Panc1 (cell line): ENCODE data around the gene GGT5. TPM values are rescaled to one million over a fixed set of nuclear protein-coding genes. Genes with fewer than 3 reads are reported as not detected.

ENCODE experiments used
- ATAC-seq: fragments of 200-7000 bp; cut with Tn5 transposase; 2 replicates; pipeline ENCODE4 v1.9.1; 2020; ENCODE audit warnings: mild to moderate bottlenecking, moderate library complexity
- BruUV-seq: library from RNA; stranded (reverse); fragments of 400-500 nt; replicated peaks from 2 replicates; lab custom pipeline; 2021; lab: Mats Ljungman, UMichigan
- CTCF ChIA-PET: fragments of 300-600 bp; sonication (Branson Sonifier 250); formaldehyde crosslinking; loops from one replicate; lab custom pipeline; 2022; ENCODE audit warnings: antibody characterized with exemption; lab: Charles Lee
- POLR2A ChIA-PET: fragments of 300-600 bp; sonication (Branson Sonifier 250); formaldehyde crosslinking; loops from one replicate; lab custom pipeline; 2022; ENCODE audit warnings: antibody characterized with exemption; lab: Charles Lee
- DNase-seq: peaks from one replicate; pipeline ENCODE4 v3.0.0-alpha.2; 2010; ENCODE audit warnings: low read depth, low spot score
- H3K27ac ChIP-seq: 2 replicates; pipeline ENCODE4 v1.5.1; 2011; ENCODE audit warnings: mild to moderate bottlenecking, low read length, inconsistent platforms
- H3K27me3 ChIP-seq: fragments of 200-500 bp; sonication (Bioruptor generic); 2 replicates; pipeline ENCODE4 v1.6.0; 2014; ENCODE audit warnings: low read length, inconsistent platforms; ENCODE audit not compliant: control insufficient read depth, insufficient read depth
- H3K36me3 ChIP-seq: fragments of 200-500 bp; sonication (Bioruptor generic); 2 replicates; pipeline ENCODE4 v1.5.1; 2014; ENCODE audit warnings: inconsistent platforms, mild to moderate bottlenecking, low read length, moderate library complexity; ENCODE audit not compliant: control insufficient read depth, insufficient read depth
- H3K4me1 ChIP-seq: 2 replicates; pipeline ENCODE4 v1.5.1; 2011; ENCODE audit warnings: inconsistent platforms, mild to moderate bottlenecking, low read length, moderate library complexity; ENCODE audit not compliant: control insufficient read depth, insufficient read depth
- H3K4me3 ChIP-seq, 2 experiments: 2 replicates each; pipeline ENCODE4 v1.5.1; 2011 to 2012; ENCODE audit warnings: low read depth in 2 of 2, low read length in 2 of 2, mild to moderate bottlenecking in 2 of 2, inconsistent platforms in 1 of 2, moderate library complexity in 1 of 2
- H3K9me3 ChIP-seq: fragments of 200-500 bp; sonication (Bioruptor generic); 2 replicates; pipeline ENCODE4 v1.5.1; 2014; ENCODE audit warnings: low read depth, mild to moderate bottlenecking, inconsistent platforms, low read length, moderate library complexity; ENCODE audit not compliant: control insufficient read depth, insufficient read depth
- CTCF ChIP-seq: fragments of 450-650 bp; IDR thresholded peaks from 2 replicates; pipeline ENCODE4 v1.5.1; 2017; ENCODE audit warnings: mild to moderate bottlenecking
- POLR2AphosphoS5 ChIP-seq: IDR thresholded peaks from 2 replicates; pipeline ENCODE4 v1.6.1; 2012; ENCODE audit warnings: mild to moderate bottlenecking, low read depth, low read length, moderate library complexity
- REST ChIP-seq, 2 experiments: IDR thresholded peaks; 2 replicates each; pipeline ENCODE4 v1.6.1; 2011 to 2012; ENCODE audit warnings: low read depth in 2 of 2, control low read depth in 1 of 2, low read length in 1 of 2, mild to moderate bottlenecking in 1 of 2, moderate library complexity in 1 of 2; ENCODE audit not compliant: insufficient read depth in 1 of 2
- SIN3A ChIP-seq: IDR thresholded peaks from 2 replicates; pipeline ENCODE4 v1.6.1; 2012; ENCODE audit warnings: low read depth, mild to moderate bottlenecking, low read length, moderate library complexity, borderline replicate concordance; ENCODE audit not compliant: insufficient read depth
- TCF7L2 ChIP-seq: IDR thresholded peaks from 2 replicates; pipeline ENCODE4 v1.6.1; 2011; ENCODE audit warnings: mild to moderate bottlenecking, low read depth, low read length, inconsistent platforms
- in situ Hi-C: cut with HindIII; loops from 2 replicates; pipeline ENCODE4 v1.10.0; 2016; ENCODE audit warnings: low sequenced_read_pairs, low pct_unique_long_range_greater_than_20kb
- intact Hi-C: fragments of 100-400 bp; cut with micrococcal nuclease; formaldehyde crosslinking; loops from one replicate; pipeline ENCODE4 v1.10.0; 2022; ENCODE audit not compliant: unreplicated experiment
- total RNA-seq: library from RNA; stranded (reverse); gene quantifications from one replicate; pipeline ENCODE4 v1.2.1, GENCODE V29; 2021; ENCODE audit not compliant: unreplicated experiment

GGT5 gene
- total RNA-seq, 1 experiment from 2014 or later: 3.6 TPM

GRCh38 chr22:24225044-24225601 lies 19.8 kb downstream of the GGT5 start:
- Histone ChIP-seq H3K4me1 (no peaks in the 10 kb centered on the region), H3K4me3 (no peak overlapping the region), H3K9me3 (peaks cover 3% of the 10 kb centered on the region; the same call in 1 of the 2 replicates), H3K36me3 (no peaks in the 10 kb centered on the region), H3K27me3 (no peaks in the 10 kb centered on the region), H3K27ac (no peak overlapping the region)
- ATAC-seq (no peak), DNase-seq (no peak)
- intact Hi-C loops: no loop called here
- CTCF ChIA-PET: no interaction called here
- TF ChIP-seq TCF7L2 (no peak), REST (IDR thresholded peaks at IDR 0.05; ENCODE audit: insufficient read depth in 1 of 2, low read depth in 2 of 2, low read length in 1 of 2) (no peak), POLR2AphosphoS5 (no peak), CTCF (no peak), SIN3A (no peak)
- BruUV-seq: no TSS peak
- in situ Hi-C loops: no loop called here
- POLR2A ChIA-PET: no interaction called here

GRCh38 chr22:24224468-24224867 lies 20.4 kb downstream of the GGT5 start:
- in situ Hi-C loops (no loop called here), intact Hi-C loops (no loop called here)
- no peaks in the 10 kb centered on the region for H3K4me1 ChIP-seq
- CTCF ChIA-PET: no interaction called here
- peaks cover 3% of the 10 kb centered on the region; the same call in 1 of the 2 replicates for H3K9me3 ChIP-seq
- H3K4me3 ChIP-seq: no peak overlapping the region
- ATAC-seq (no peak), DNase-seq (no peak)
- H3K36me3 ChIP-seq: no peaks in the 10 kb centered on the region
- no peak for TF ChIP-seq SIN3A
- TF ChIP-seq REST (IDR thresholded peaks at IDR 0.05; ENCODE audit: insufficient read depth in 1 of 2, low read depth in 2 of 2, low read length in 1 of 2): no peak
- no peak for TF ChIP-seq TCF7L2
- TF ChIP-seq POLR2AphosphoS5: no peak
- no peak for TF ChIP-seq CTCF
- no peak overlapping the region for H3K27ac ChIP-seq
- BruUV-seq: no TSS peak
- no peaks in the 10 kb centered on the region for H3K27me3 ChIP-seq
- POLR2A ChIA-PET: no interaction called here
